Inferior parietal cortex (tissue), 1 donor: ENCODE results near the gene GPX3.
A peak's percentile ranks its signal among the peaks of the same experiment; 100 is the strongest.

Experiments used
- DNase-seq: peaks from one replicate; pipeline ENCODE4 v3.0.0-alpha.2; 2016; ENCODE audit errors: extremely low spot score

Gene GPX3

DNA sequence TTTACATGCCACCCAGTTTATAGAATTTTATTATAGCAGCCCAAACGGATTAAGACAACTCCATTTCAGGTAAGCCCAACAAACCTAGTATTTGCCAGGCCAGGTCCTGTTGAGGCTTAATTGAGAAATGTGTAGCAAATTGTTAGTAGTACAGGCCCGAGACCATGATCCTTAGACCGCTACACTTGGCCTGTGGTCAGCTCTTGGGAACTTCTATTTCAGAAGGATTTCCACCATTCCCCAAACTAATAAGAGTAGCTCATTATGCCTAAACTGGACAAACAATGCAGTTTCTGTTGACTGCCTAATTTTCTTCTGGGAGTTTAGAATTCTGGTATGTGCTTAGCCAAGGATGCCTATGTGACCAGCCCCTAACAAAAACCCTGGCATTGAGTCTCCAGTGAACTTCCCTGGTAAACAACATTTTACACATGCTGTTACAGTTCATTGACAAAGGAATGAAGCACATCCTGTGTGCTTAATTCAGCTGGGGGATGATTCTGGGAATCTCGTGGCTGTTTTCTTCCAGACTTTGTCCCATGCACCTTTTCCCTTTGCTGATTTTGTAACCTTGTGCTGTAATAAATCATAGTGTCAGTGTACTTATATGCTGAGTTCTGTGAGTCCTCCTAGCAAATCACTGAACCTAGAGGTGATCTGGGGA lies 5.6 kb upstream of the GPX3 start:
- no peak for DNase-seq

DNA sequence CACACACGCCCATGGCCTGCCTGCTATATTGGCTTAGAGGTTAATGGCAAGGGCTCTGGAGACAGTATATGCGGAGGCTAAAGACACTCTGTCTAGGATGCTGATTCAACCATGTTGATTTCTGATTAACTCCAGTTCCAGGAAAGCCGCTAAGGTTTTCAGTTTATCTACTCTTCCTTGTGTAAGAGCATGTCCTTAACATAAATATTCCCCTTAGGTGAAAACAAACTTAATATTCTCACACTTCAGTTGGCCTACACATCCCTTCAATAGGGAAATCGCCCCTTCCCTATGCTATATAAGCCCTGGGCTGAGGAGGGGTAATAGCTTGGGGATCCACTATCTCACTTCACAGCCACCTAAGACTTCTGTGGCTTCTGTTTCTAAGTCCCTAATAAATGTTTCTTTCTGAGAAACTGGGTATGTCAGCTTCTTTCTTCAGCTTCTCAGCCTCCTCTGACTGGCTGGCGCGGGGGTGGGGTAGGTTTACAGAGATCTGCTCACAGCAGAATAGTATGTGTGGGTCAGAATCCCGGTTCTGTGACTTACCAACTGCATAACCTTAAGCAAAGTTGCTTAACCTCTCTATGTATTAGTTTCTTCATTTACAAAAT lies 4.3 kb upstream of the GPX3 start:
- no peak for DNase-seq

DNA sequence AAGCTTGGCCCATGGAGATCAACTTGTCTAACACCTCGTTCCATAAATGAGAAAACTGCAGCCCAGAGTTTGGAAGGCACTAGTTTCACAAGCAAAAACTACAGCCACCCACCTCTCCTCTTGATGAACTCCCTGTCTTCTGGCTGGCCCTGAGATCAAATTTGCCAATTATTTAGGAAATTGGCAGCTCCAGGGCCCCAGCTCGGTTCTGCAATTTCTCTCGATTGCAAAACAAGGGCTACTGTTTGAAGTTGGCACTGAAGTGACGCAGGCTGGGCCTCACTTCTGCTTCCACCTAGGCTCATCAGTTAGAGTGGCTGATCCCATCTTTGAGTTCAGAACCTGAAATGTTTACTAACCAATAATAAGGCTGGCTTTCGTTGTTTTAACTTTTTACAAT lies 3.7 kb upstream of the GPX3 start:
- no peak for DNase-seq

DNA sequence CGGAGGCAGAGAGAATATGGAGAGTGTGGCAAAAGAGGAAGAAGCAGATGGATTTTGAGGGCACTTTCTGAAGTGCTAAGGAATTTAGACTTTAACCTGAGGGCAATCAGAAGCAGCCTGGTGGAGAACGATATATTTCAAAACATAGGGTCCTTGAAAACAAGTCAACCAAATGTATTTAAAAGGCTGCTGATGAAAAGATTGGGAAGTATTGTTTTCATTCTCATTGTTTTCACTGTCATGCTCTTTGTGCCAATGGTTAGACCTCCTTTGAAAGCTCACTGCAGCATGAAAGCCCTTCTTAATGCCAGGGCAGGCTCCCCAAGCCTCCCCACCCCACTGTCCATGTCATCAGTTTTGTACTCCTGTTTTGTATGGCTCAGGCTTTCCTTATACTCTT lies 2.5 kb upstream of the GPX3 start:
- DNase-seq: no peak

DNA sequence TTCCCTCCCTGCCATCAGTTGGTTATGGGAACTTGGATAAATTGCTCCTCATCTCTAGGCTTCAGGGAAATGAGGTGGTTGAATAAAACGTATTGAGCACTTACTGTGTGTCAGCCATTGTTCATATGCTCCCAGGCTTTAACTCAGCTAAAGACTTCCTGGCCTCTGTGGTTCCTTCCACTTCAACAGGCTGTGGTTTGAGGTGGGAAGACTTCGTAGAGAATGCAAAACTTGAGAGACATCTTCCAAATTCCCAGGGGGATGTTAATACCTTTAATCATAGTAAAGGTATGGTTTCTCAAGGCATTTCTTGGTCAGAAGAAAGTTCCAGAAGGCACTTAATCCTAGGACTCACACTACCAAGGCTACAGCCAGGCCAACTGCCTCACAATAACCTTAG lies 1.5 kb upstream of the GPX3 start:
- no peak for DNase-seq

DNA sequence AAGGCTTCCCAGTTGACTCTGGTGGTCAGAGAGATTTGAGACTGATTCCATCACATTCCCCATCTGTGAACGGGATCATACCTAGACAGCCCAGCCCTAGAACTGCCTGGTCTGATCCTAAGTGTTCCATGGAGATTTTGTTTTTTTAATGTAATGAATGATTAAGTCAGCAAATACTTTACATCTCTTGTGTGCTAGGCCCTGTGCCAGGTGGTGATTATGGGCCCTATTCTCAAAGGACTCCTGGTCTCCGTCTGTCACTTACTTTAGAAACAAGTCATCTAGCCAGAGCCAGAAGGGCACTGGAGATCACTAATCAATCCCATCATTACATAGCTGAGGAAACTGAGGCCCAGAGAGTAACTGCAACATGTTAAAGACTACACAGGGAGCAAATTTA lies 1.1 kb upstream of the GPX3 start:
- DNase-seq: no peak

DNA sequence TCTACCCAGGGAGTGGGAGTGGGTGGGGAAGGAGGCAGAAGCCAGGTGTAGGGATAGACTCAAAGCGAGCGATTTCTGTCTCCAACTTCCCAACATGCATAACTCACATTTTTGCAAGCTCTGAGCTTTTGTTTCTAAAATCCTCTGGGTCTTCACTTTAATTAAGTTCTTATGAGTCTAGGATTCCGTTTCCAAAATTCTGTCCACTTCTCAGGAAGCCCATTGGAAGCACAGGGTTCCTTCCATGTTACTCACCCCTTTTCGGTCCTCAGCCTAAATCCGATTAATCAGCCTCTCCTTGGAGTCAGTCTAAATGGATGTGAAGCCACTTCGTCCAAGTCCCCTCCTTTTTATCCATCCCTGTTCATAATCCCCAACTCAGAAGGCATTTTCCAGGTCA lies 1.4 kb downstream of the GPX3 start:
- no peak for DNase-seq

DNA sequence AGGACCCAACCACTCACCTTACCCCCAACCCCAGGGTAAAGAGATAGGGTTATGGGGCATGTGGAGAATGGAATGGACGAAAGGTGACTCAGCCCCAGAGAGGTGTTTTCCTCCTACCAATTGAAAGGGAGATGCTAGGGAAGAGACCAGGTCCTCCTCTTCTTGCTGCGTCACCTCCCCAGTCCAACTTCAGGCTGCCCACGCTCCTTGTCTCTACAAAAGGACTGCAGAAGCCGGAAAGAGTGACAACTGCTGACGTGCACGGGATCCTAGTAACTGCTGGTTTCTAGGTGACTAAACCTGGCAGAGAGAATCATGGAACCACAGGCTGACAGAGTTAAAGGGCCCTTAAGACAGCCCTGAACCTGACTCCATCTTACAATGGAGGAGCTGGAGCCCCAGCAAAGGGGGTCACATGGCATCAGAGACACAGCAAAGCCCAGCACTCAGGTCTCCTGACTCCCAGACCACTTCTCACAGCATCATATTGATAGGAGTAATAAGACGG lies 2.2 kb downstream of the GPX3 start:
- peak; percentile 37 for DNase-seq

DNA sequence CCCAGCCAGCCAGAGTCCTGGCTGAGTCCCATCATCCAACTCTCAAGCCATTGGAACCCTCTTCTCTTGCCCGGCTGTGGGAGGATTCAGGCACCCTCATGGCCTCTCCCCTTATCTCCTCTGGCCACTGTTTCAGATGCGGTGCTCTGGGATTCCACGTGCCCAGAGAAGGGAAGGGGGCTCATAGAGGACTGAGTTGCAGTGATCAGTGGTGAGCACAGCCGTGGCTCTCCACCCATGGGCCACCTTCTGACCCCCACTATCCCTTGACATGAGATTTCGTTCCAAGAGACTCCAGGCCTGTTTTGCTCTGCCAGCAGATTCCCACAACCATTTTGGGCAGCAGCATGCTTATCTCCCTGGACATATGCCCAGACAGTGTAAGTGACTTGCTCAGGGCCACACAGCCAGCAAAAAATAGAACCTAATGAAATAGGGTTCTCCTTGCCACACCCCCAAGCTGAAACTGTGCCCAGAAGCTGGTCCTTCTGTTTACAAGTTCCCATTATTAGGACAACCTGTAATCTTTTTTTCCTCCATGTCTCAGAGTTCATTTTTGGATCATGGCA lies 2.7 kb downstream of the GPX3 start:
- no peak for DNase-seq

DNA sequence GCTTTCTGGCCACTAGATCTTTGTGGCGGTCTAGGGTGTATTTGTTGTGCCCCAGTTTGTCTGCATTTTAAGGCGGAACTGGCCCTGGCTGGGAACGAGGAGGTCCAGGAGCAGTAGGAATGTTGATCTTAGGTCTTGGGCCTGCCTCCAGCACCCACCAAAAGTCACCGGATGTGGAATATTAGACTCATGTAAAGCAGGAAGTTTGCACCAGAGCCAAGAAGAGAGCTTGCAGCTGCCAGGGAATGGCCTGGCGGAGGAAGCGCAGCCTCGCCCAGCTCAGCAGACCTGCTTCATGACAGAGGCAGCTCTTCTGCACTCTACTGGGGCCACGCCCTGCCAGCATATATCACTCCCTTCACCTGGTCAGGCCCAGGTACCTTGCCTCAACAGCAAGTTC lies 3.3 kb downstream of the GPX3 start:
- no peak for DNase-seq

DNA sequence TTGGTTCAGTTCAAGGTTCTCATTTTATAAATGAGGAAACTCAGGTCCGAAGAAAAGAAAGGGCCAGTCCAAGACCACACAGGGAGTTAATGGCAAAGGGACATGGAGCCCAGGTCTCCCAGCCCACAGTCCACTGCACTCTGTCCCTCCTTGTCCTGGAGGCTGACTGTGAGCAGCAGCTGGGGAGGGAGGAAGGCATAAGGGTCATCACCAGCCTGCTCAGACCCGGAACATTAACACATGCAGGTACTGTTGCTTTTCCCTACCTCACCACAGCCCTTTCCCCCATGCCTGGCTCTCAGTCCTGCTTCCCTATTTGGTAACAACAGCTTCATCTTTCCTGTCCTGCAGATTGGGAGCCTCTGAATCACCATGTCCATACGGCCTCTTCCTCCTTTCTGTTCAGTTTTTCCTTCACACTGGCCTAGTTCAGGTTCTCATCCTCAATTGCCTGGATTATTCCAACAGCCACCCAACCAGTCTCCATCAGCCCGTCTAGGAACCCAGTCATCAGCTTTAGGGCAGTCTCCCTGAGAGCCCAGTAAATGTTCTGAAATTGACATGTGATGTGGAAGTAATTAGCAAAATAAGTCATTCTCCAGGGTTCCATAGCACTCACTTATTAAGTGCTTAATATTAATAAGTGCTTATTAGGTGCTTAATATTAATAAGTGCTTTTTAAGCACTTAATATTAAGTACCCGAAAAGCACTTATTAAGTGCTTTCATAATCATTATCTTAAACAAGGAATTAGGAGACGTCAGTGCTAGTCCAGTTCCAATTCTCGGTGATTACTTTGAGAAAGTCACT lies 4.3 kb downstream of the GPX3 start:
- no peak for DNase-seq

DNA sequence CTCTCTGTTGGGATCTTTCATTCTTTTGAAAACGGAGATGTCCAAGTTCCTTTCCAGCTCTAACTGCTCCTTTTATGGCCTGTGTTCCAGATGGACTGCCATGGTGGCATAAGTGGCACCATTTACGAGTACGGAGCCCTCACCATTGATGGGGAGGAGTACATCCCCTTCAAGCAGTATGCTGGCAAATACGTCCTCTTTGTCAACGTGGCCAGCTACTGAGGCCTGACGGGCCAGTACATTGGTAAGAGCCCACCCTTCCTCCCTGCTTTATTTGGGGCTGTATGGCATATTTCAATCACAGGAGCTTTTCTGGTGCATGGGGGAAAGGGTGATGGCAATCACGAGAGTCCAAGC lies 4.8 kb downstream of the GPX3 start:
- DNase-seq: no peak

DNA sequence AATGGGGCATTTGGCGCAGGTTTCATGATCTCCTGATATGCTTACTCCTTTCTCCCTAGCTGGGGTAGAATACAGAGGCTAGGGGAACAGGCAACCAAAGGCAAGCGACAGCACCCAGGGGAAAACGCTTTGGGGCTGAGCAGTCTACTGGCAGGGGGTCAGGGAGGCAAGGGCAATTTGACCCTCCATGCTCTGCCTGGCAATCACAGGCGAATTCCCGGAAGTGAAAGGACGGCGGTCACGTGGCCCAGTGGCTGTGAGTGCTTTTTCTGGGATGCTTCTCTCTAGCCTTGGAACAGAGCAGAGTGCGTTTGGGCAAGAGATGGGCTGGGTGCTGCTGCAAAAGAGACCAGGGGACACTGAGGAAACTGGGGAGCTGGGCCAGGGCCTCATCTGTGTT lies 5.7 kb downstream of the GPX3 start:
- DNase-seq: no peak

DNA sequence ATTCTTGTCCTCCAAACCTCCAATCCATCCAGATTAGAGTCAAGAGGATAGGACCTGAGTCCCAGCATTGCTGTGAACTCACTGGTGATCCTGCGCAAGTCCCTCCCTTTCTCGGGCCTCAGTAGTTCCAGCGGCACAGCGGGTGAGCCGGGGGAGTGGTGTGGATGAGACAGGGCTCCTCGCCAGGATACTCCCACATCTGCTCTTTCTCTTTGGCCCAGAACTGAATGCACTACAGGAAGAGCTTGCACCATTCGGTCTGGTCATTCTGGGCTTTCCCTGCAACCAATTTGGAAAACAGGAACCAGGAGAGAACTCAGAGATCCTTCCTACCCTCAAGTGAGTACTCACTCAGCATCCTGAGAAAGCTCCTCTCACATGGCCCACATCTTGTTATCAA lies 6.3 kb downstream of the GPX3 start:
- no peak for DNase-seq

DNA sequence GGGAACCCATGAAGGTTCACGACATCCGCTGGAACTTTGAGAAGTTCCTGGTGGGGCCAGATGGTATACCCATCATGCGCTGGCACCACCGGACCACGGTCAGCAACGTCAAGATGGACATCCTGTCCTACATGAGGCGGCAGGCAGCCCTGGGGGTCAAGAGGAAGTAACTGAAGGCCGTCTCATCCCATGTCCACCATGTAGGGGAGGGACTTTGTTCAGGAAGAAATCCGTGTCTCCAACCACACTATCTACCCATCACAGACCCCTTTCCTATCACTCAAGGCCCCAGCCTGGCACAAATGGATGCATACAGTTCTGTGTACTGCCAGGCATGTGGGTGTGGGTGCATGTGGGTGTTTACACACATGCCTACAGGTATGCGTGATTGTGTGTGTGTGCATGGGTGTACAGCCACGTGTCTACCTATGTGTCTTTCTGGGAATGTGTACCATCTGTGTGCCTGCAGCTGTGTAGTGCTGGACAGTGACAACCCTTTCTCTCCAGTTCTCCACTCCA lies 7.6 kb downstream of the GPX3 start:
- no peak for DNase-seq

DNA sequence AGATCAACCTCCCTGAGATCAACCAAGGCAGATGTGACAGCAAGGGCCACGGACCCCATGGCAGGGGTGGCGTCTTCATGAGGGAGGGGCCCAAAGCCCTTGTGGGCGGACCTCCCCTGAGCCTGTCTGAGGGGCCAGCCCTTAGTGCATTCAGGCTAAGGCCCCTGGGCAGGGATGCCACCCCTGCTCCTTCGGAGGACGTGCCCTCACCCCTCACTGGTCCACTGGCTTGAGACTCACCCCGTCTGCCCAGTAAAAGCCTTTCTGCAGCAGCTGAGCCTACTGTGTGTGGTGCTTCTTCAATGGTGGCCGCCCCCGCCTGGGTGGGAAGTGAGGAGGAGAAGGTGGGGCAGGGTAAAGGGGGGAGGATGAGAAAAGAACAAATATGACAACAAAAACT lies 8.3 kb downstream of the GPX3 start:
- DNase-seq: no peak

DNA sequence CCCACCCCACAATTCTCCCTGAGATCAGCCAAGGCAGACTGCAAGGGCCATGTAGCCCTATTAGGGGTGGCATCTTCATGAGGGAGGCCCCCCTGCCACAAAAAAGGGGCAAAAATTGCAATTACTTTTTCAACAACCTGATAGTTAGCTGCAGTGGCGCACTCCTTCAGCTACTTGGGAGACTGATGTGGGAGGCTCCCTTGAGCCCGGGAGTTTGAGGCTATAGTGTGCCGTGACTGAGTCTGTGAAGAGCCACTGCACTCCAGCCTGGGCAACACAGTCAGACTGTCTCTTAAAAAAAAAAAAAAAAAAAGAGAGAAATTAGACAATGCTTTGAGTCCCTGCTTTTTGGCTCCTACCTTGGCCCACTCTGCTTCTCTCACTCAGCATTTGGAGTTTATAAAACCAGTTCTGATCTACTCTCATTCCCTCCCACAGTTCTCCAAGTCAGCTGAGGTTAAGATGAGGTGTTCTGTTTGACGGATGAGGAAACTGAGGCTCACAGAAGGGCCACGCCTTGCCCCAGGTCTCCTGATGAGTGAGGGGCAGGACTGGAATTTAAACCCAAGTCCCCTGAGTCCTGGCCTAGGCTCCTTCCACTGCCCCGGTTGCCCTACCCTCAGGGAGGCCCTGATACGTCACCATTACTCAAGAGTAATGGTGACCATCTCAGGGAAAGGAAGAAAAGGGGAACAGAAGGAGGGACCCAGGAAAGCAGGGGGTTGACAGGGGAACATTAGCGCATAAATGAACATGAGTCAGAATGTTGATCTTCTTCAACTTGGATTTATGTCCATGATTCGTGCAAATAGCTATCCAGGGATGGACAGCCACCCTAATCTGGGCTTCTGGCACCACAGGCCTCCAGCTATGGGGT lies 9.0 kb downstream of the GPX3 start:
- DNase-seq: no peak

DNA sequence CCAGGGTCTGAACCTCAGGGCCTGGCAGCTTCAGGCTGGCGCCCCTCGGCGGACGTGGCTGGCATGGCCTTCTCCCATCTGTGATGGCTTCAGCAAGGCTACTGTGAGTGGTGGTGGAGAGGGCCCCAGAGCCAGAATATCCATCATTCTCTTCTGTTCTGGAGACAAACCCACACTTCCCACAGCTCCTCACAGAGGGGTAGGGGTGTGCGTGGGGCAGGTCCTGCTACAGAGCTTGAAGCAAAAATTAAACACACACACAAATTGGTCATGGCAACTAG lies 9.6 kb downstream of the GPX3 start:
- DNase-seq: no peak

DNA sequence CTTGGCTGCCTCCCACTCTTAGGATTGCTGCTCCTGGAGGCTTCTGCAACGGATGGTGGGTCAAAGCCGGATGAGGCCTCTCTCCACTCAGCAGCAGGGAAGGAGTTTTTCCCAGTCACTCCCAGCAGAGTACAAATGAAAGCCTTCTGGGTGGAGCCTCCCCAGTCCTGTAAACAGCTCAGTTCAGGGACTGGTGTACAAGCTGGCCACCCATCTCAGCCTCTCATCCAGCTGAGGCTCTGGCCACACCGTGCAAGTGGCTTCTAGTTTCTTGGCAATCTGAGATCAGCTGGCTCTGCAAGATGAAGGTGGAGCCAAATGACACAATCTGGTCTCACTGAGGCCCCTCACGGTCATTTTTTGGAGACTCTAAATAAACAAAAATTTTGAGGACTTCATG lies 10.0 kb downstream of the GPX3 start:
- DNase-seq: no peak

DNA sequence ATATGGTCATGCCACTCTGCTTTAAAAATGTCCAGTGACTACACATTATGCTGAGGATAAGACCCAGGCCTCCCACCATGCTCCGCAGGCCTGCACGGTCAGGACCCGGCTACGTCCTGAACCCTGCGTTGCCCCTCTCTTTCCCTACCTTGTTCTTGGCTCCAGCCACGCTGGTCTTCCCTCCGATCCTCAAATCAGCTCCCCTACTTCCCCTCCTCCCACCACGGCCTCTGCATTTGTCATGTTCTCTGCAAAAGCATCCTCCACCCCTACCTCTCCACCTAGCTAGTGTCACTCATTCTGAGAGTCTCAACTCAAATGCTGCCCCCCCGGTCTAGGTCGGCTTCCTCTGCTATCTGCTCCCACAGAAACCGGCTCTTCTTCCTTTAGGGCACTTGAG lies 11.2 kb downstream of the GPX3 start:
- no peak for DNase-seq

DNA sequence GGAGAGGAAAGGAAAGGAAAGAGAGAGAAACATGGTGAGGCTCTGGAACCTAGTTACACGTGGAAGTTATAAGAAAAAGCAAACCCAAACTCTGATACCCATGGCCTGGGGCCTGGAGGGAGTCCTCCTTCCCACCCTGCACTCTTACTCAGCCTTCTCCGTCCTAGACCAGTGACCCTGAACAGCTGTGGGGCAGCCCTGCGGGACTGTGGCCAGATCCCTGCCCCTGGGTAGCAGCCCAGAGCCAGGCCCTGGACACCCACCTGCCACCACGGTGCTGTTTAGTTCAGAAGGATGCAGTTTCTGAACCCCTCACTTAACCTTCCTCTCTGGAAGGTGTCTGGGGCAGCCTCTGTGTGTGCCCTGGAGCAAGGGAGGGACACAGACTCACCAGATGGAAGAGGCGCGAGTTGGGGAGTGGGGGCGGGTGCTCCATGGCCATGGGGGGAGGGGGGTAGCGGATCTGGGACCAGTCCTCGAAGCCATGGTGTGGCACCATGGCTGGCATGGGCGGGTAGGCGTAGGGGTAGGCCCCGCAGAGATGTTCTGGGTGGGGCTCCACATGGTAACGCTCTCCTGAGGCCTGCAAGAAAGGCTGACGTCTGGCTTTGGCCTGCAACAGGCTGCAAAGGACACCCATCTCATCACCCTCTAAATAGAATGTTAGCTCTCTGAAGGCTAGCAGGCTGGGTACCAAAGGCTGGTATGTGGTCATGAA lies 13.0 kb downstream of the GPX3 start:
- DNase-seq: no peak
